HCT116 (cell line): Measurements from ENCODE around the gene TENM4. TPM values are rescaled to one million over a fixed set of nuclear protein-coding genes. Genes with fewer than 3 reads are reported as not detected.

Experiments
- ATAC-seq: fragments of 200-7000 bp; cut with Tn5 transposase; 2 replicates; pipeline ENCODE4 v1.9.1; 2020; ENCODE audit warnings: mild to moderate bottlenecking, moderate library complexity
- BruUV-seq: library from RNA; stranded (reverse); fragments of 400-500 nt; replicated peaks from 2 replicates; lab custom pipeline; 2021; lab: Mats Ljungman, UMichigan
- CTCF ChIA-PET: fragments of 300-600 bp; sonication (Branson Sonifier 250); formaldehyde crosslinking; loops from one replicate; lab custom pipeline; 2021; ENCODE audit warnings: antibody characterized with exemption; lab: Charles Lee
- POLR2A ChIA-PET: fragments of 300-600, 350-600 bp; sonication (Branson Sonifier 250); formaldehyde crosslinking; loops from one replicate; lab custom pipeline; 2021; ENCODE audit warnings: antibody characterized with exemption; lab: Charles Lee
- RAD21 ChIA-PET, 2 experiments: fragments of 300-600 bp; sonication (Branson Sonifier 250); formaldehyde crosslinking; loops; one replicate each; lab custom pipeline; 2023; ENCODE audit warnings: low total read pairs in 2 of 2; ENCODE audit not compliant: uncharacterized antibody in 2 of 2, unreplicated experiment in 2 of 2, low non-redundant PET in 1 of 2; lab: Charles Lee
- DNase-seq: peaks from one replicate; pipeline ENCODE4 v3.0.0-alpha.2; 2010; ENCODE audit warnings: low read depth, low spot score
- H2AFZ ChIP-seq: fragments of 200-600 bp; shearing (Covaris generic), sonication (generic); 2 replicates; pipeline ENCODE4 v1.6.1; 2017; ENCODE audit warnings: low read depth, mixed run types, mixed read lengths, antibody characterized with exemption, low read length; ENCODE audit not compliant: poor library complexity, severe bottlenecking
- H3K27ac ChIP-seq: 2 replicates; pipeline ENCODE4 v1.5.1; 2012; ENCODE audit warnings: low read depth, low read length
- H3K27me3 ChIP-seq: fragments of 200-600 bp; sonication (generic); 2 replicates; pipeline ENCODE4 v1.6.1; 2016; ENCODE audit warnings: mixed run types, low read length, mixed read lengths; ENCODE audit not compliant: insufficient read depth
- H3K36me3 ChIP-seq, 2 experiments: fragments of 200-500 bp in 1 of 2; fragments of 200-600 bp in 1 of 2; sonication (Bioruptor generic) in 1 of 2; sonication (generic) in 1 of 2; 2 replicates each; pipeline versions ENCODE4 v1.5.1 to v1.6.1; 2014 to 2016; ENCODE audit warnings: low read length in 2 of 2, inconsistent platforms in 1 of 2, mixed read lengths in 1 of 2, mixed run types in 1 of 2; ENCODE audit not compliant: insufficient read depth in 2 of 2, control insufficient read depth in 1 of 2
- H3K4me1 ChIP-seq, 2 experiments: fragments of 200-600 bp in 1 of 2; sonication (generic) in 1 of 2; 2 replicates each; pipeline versions ENCODE4 v1.5.1 to v1.6.1; 2012 to 2017; ENCODE audit warnings: low read length in 2 of 2, inconsistent platforms in 1 of 2, mild to moderate bottlenecking in 1 of 2, mixed read lengths in 1 of 2, mixed run types in 1 of 2, moderate library complexity in 1 of 2; ENCODE audit not compliant: insufficient read depth in 2 of 2, control insufficient read depth in 1 of 2
- H3K4me2 ChIP-seq: fragments of 200-600 bp; sonication (generic); 2 replicates; pipeline ENCODE4 v1.6.1; 2017; ENCODE audit warnings: mixed run types, low read length, mixed read lengths
- H3K4me3 ChIP-seq, 2 experiments: fragments of 200-600 bp in 1 of 2; sonication (generic) in 1 of 2; replicated peaks in 1 of 2; 2 replicates each; pipeline ENCODE4 v1.5.1; 2011 to 2016; ENCODE audit warnings: low read length in 2 of 2, control low read depth in 1 of 2, low read depth in 1 of 2, mild to moderate bottlenecking in 1 of 2, mixed read lengths in 1 of 2, mixed run types in 1 of 2
- H3K79me2 ChIP-seq: fragments of 200-600 bp; sonication (generic); 2 replicates; pipeline ENCODE4 v1.6.1; 2017; ENCODE audit warnings: mild to moderate bottlenecking, mixed run types, low read length, moderate library complexity, mixed read lengths; ENCODE audit not compliant: insufficient read depth
- H3K9ac ChIP-seq: fragments of 200-600 bp; sonication (generic); 2 replicates; pipeline ENCODE4 v1.6.1; 2016; ENCODE audit warnings: low read length, mixed read lengths
- H3K9me2 ChIP-seq: fragments of 200-600 bp; sonication (generic), shearing (Covaris generic); 2 replicates; pipeline ENCODE4 v1.6.1; 2017; ENCODE audit warnings: mixed run types, mild to moderate bottlenecking, moderate library complexity; ENCODE audit not compliant: insufficient read depth
- H3K9me3 ChIP-seq, 2 experiments: fragments of 200-500 bp in 1 of 2; fragments of 200-600 bp in 1 of 2; sonication (Bioruptor generic) in 1 of 2; sonication (generic) in 1 of 2; 2 replicates each; pipeline ENCODE4 v1.6.1; 2014 to 2017; ENCODE audit warnings: low read length in 2 of 2, mixed read lengths in 2 of 2, inconsistent platforms in 1 of 2, low read depth in 1 of 2, mild to moderate bottlenecking in 1 of 2, mixed run types in 1 of 2, moderate library complexity in 1 of 2; ENCODE audit not compliant: control insufficient read depth in 1 of 2, insufficient read depth in 1 of 2
- H4K20me1 ChIP-seq: fragments of 200-600 bp; sonication (generic), shearing (Covaris generic); 2 replicates; pipeline ENCODE4 v1.6.1; 2017; ENCODE audit warnings: mixed run types, mild to moderate bottlenecking, moderate library complexity; ENCODE audit not compliant: insufficient read depth
- CEBPB ChIP-seq: IDR thresholded peaks from 2 replicates; pipeline ENCODE4 v1.6.1; 2012; ENCODE audit warnings: low read depth
- ELF1 ChIP-seq: IDR thresholded peaks from 2 replicates; pipeline ENCODE4 v1.6.1; 2012; ENCODE audit warnings: low read depth, borderline replicate concordance
- EZH2 ChIP-seq: fragments of 200-600 bp; sonication (generic); IDR thresholded peaks from 2 replicates; pipeline ENCODE4 v1.6.1; 2017; ENCODE audit warnings: antibody characterized with exemption, mixed run types
- FOSL1 ChIP-seq: IDR thresholded peaks from 2 replicates; pipeline ENCODE4 v1.6.1; 2012; ENCODE audit warnings: low read depth
- JUND ChIP-seq: IDR thresholded peaks from 2 replicates; pipeline ENCODE4 v1.6.1; 2012
- POLR2A ChIP-seq: IDR thresholded peaks from 2 replicates; pipeline ENCODE4 v1.7.0; 2011; ENCODE audit warnings: borderline replicate concordance; ENCODE audit not compliant: insufficient read depth, insufficient read length; ENCODE audit errors: extremely low read depth
- POLR2AphosphoS5 ChIP-seq: IDR thresholded peaks from 2 replicates; pipeline ENCODE4 v1.6.1; 2011; ENCODE audit warnings: mild to moderate bottlenecking, low read depth, low read length, moderate library complexity
- SRF ChIP-seq: IDR thresholded peaks from 2 replicates; pipeline ENCODE4 v1.6.1; 2012; ENCODE audit warnings: low read depth
- TCF7L2 ChIP-seq: IDR thresholded peaks from 2 replicates; pipeline ENCODE4 v1.7.0; 2011; ENCODE audit warnings: borderline replicate concordance, inconsistent platforms; ENCODE audit not compliant: insufficient read depth, insufficient read length; ENCODE audit errors: extremely low read depth
- ZFX ChIP-seq: fragments of 450-650 bp; IDR thresholded peaks from 2 replicates; pipeline ENCODE4 v1.6.1; 2017
- intact Hi-C: fragments of 100-400 bp; cut with micrococcal nuclease; formaldehyde crosslinking; loops from 2 replicates; pipeline ENCODE4 v1.10.0; 2022
- total RNA-seq: library from RNA; stranded (reverse); gene quantifications from one replicate; pipeline ENCODE4 v1.2.1, GENCODE V29; 2021; ENCODE audit not compliant: unreplicated experiment

The TENM4 gene
- total RNA-seq, 1 experiment from 2014 or later: 0.05 TPM

- RAD21 ChIA-PET: no interaction called here
- no peaks in the 10 kb centered on the region for H3K9me3 ChIP-seq
- H2AFZ ChIP-seq: no peak overlapping the region
- H3K4me3 ChIP-seq: no peak overlapping the region
- no peak overlapping the region for H3K27ac ChIP-seq
- intact Hi-C loops: no loop called here
- H4K20me1 ChIP-seq: no peaks in the 10 kb centered on the region
- no peaks in the 10 kb centered on the region for H3K9me2 ChIP-seq
- POLR2A ChIA-PET: no interaction called here
- TF ChIP-seq JUND (no peak), ZFX (no peak), TCF7L2 (no peak), CEBPB (no peak), SRF (no peak), POLR2A (no peak), FOSL1 (no peak), EZH2 (no peak)
- no peak overlapping the region for H3K9ac ChIP-seq
- H3K4me2 ChIP-seq: no peak overlapping the region
- no peaks in the 10 kb centered on the region for H3K79me2 ChIP-seq
- DNase-seq (no peak), ATAC-seq (no peak)
- CTCF ChIA-PET: no interaction called here
- H3K27me3 ChIP-seq: peaks cover 36% of the 10 kb centered on the region
- no peaks in the 10 kb centered on the region for H3K36me3 ChIP-seq
- BruUV-seq: no TSS peak
- H3K4me1 ChIP-seq: no peaks in the 10 kb centered on the region
Measured at GRCh38 chr11:78954261-78954660, 486.6 kb downstream of the TENM4 start.

DNA sequence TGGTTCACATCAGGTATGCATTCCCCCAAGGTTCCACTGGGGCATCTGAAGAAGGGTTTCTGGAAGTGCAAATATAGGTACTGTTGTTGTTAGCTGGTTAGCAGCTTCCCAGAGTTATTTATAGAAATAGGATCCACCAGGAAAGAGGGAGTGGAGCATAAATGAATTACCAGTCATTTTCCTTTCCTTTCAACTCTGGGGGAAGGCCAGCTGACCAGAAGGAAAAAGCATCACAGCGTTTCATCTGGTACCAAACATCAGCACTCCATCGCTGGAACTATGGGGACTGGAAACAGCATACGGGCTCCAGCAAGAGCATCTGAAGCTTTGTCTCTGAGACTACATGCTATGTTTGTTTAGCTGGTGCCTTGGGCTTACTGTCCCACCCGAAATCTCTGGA, 487.9 kb downstream of the TENM4 start:
- DNase-seq (no peak), ATAC-seq (no peak)
- Histone ChIP-seq H3K4me1 (no peaks in the 10 kb centered on the region), H3K9ac (no peak overlapping the region), H3K9me2 (no peaks in the 10 kb centered on the region), H3K4me3 (no peak overlapping the region), H3K79me2 (no peaks in the 10 kb centered on the region), H3K36me3 (no peaks in the 10 kb centered on the region), H3K27ac (no peak overlapping the region), H3K4me2 (no peak overlapping the region), H4K20me1 (no peaks in the 10 kb centered on the region), H3K27me3 (peaks cover 40% of the 10 kb centered on the region), H2AFZ (no peak overlapping the region), H3K9me3 (no peaks in the 10 kb centered on the region)
- ChIA-PET RAD21 (no interaction called here), POLR2A (no interaction called here), CTCF (no interaction called here)
- intact Hi-C loops: no loop called here
- BruUV-seq: no TSS peak
- TF ChIP-seq TCF7L2 (no peak), ELF1 (no peak), FOSL1 (no peak), POLR2AphosphoS5 (no peak), SRF (no peak), ZFX (no peak)
